Measurements from ENCODE around the gene ETV1. TPM values are rescaled to one million over a fixed set of nuclear protein-coding genes. Genes with fewer than 3 reads are reported as not detected.

The ETV1 gene
- total and polyA plus RNA-seq, 2 experiments from 2014 or later, result 70.3 to 93.7 TPM

- Histone ChIP-seq H3K9me3 (ENCODE audit: low read depth) (no peaks in the 10 kb centered on the region), H3K27ac (no peak overlapping the region), H3K4me1 (ENCODE audit: low read depth) (no peaks in the 10 kb centered on the region), H3K4me3 (no peak overlapping the region), H3K36me3 (no peaks in the 10 kb centered on the region), H3K27me3 (no peaks in the 10 kb centered on the region)
- no peak for DNase-seq (ENCODE audit: low read depth in 1 of 2, low spot score in 1 of 2)
- TF ChIP-seq CTCF (IDR thresholded peaks at IDR 0.05; ENCODE audit: low read depth, low read length), result no peak
Observed at GRCh38 chr7:14020339-14020900, 31.0 kb upstream of the ETV1 start.

DNA sequence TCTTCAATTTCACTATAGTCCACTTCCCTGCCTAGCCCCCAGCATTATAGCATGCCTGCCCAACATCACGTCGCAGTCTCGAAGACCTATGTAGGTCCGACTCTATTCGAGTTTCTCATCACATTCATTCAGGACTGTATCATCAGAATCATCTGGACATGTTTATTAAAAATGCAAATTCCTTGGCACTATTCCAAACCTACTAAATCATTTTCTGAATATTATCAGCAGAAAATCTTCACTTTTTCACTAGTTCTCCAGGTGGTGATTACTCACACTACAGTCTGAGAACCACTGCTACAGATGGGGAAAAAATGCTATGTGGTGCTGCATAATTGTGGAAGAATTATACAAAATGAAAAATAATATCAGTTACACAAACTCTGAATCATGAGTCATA is 29.3 kb upstream of the ETV1 start:
- no peaks in the 10 kb centered on the region for H3K27me3 ChIP-seq
- no peaks in the 10 kb centered on the region for H3K4me1 ChIP-seq (ENCODE audit: low read depth)
- no peak for DNase-seq (ENCODE audit: low read depth in 1 of 2, low spot score in 1 of 2)
- no peak overlapping the region for H3K27ac ChIP-seq
- TF ChIP-seq CTCF (IDR thresholded peaks at IDR 0.05; ENCODE audit: low read depth, low read length), result no peak
- H3K36me3 ChIP-seq, result no peaks in the 10 kb centered on the region
- H3K9me3 ChIP-seq (ENCODE audit: low read depth), result no peaks in the 10 kb centered on the region
- H3K4me3 ChIP-seq, result no peak overlapping the region

- no peaks in the 10 kb centered on the region for H3K9me3 ChIP-seq (ENCODE audit: low read depth)
- no peak overlapping the region for H3K4me3 ChIP-seq
- H3K36me3 ChIP-seq, result no peaks in the 10 kb centered on the region
- no peak for TF ChIP-seq CTCF (IDR thresholded peaks at IDR 0.05; ENCODE audit: low read depth, low read length)
- no peak overlapping the region for H3K27ac ChIP-seq
- no peak for DNase-seq (ENCODE audit: low read depth in 1 of 2, low spot score in 1 of 2)
- H3K4me1 ChIP-seq (ENCODE audit: low read depth), result no peaks in the 10 kb centered on the region
- no peaks in the 10 kb centered on the region for H3K27me3 ChIP-seq
Observed at GRCh38 chr7:14016950-14017349, 27.5 kb upstream of the ETV1 start.

GRCh38 chr7:14013898-14014297 is 24.4 kb upstream of the ETV1 start:
- Histone ChIP-seq H3K27me3 (no peaks in the 10 kb centered on the region), H3K9me3 (ENCODE audit: low read depth) (no peaks in the 10 kb centered on the region), H3K4me3 (no peak overlapping the region), H3K36me3 (no peaks in the 10 kb centered on the region), H3K27ac (no peak overlapping the region), H3K4me1 (ENCODE audit: low read depth) (no peaks in the 10 kb centered on the region)
- no peak for DNase-seq (ENCODE audit: low read depth in 1 of 2, low spot score in 1 of 2)
- TF ChIP-seq CTCF (IDR thresholded peaks at IDR 0.05; ENCODE audit: low read depth, low read length), result no peak

GRCh38 chr7:14009453-14010418 is 20.3 kb upstream of the ETV1 start:
- DNase-seq (ENCODE audit: low read depth in 1 of 2, low spot score in 1 of 2), result no peak
- no peak for TF ChIP-seq CTCF (IDR thresholded peaks at IDR 0.05; ENCODE audit: low read depth, low read length)
- Histone ChIP-seq H3K27me3 (no peaks in the 10 kb centered on the region), H3K4me3 (no peak overlapping the region), H3K36me3 (no peaks in the 10 kb centered on the region), H3K4me1 (ENCODE audit: low read depth) (no peaks in the 10 kb centered on the region), H3K27ac (no peak overlapping the region), H3K9me3 (ENCODE audit: low read depth) (no peaks in the 10 kb centered on the region)
